HL-60/S4 treated with phorbol 12-myristate 13-acetate at 8.2 ng/mL for 4 days and 3 days (cell line): Measurements from ENCODE around the gene PCDH7.

Experiments
- in situ Hi-C: fragments of 300-500 bp; cut with MboI; formaldehyde crosslinking; loops from 2 replicates; pipeline ENCODE4 v1.15.0; 2022; ENCODE audit warnings: low sequenced_read_pairs

PCDH7 gene

DNA sequence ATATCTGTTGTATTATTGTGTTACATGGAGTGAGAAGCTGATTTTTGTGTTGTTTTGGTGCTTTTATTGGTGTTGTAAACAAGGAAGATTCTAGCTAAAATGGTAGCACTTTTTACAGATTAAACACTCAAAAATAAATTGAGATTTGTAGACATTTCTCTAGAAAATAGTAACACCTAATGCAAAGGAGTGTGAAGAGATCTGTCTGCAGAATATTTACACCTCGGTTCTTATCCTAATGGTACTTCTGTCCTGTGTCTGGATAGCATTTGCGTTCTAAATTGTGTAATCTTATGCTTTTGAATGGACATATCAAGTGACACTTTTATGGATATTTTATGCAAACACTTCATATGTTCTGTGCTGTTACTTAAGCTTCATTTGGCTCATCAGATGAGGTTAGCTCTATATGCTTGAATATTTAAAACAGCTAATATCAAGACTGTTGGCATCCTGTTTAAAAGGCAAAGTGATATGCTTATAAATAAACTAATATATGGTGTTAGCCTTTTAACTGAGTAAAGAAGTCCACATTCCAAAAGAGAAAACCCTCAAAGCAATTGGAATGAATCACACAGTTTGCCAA is 6.0 kb downstream of the PCDH7 start:
- in situ Hi-C loops, result no loop called here

DNA sequence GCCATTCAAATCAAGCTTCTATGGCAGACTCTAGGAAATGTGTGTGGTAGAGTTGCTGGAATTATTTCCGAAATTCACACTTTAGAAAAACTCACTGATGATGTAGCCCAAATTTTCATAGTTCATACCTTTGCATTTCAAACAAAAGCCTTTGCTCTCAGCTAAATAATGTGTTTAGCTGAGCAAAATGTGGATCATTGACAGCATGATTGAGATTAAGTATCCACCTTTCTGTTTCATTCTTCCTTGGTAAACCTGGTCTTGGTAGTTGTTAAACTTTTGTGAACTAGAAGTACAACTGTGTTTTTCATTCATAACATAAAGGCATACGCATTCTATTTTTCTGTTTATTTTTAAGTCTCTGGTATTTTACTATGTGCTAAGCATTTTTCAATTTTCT is 7.2 kb downstream of the PCDH7 start:
- in situ Hi-C loops, result no loop called here

DNA sequence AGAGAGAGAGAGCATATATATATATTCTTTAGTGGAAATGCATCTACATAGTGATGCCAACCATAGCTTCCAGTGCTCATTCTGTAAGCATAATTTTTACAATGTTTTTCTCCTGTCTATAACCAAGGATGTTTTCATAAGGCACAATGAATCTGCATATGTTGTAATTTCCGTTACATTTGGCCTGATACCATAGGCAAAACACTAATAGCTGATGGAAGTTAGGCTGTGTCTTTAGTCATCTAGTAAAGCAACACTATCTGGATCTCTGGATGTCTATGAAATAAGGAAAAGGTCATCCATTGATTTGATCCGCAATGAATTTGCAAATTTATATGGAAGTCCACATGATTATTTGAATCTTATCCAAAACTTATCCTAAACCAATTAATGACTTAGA is 8.1 kb downstream of the PCDH7 start:
- in situ Hi-C loops, result no loop called here

DNA sequence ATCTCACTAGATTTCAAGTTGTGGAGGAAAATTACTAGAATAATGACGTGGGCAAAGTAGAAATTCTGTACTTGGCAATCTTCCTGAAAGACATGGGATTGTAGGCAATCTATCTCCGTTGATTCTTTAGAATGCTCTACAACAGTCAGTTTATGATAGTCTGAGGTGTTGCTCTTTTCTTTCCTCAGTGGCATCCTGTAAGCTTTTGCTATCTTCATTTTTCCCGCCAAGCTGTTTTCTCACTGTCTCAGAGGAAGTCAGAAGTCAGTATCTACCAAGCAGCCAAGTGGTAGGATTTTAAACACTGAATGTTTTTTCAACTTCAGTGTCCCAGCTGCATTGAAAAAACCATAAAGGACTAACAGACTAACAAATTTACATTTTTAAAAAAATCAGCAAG is 23.7 kb downstream of the PCDH7 start:
- in situ Hi-C loops, result no loop called here

DNA sequence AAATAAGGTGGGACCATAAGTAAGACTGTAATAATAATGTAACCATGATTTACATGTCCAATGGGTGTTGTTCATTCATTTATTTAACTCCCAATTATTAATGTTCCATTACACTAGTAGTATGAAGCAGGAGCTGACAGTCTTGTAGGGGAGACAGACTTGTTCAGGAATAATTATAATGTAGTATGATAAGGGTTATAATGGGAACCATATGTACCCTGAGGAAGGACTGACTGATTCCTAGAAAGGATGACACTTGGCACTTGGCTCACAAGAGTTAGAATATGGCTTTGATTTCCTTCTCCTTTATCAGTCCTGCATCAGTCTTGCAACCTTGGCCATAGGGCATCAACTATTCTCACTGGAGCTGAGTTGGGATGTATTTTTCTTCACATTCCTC is 24.2 kb downstream of the PCDH7 start:
- in situ Hi-C loops, result no loop called here

DNA sequence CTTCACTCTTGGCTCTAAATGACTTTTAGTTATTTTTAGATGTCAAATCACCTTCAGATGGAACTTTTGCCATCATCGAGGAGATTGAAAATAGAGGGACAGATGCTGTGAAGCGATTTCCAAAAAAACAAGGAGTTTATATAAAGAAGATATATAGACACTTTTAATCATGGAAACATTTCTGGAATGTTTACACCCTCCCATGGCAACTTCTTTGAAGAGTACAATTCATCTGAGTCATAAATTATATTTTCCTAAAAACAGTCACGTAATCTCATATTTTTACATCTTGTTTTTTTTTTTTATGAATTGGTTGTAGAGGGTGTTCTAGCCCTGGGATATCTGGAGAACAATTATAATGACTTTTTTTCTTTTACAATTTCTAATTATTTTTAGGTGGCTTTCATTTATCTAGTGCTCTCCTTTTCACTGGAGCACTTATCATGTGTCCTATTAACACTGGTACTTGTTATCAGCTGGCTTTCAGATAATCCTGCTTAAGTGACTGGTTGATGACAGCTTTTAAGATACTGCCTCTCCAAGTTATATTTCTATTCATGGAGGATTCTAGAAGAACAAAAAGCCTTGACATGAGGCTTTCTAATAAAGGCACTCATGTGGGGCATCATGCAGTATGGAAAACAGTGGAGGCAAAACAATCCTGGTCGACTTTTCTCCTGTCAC is 24.9 kb downstream of the PCDH7 start:
- in situ Hi-C loops, result no loop called here

DNA sequence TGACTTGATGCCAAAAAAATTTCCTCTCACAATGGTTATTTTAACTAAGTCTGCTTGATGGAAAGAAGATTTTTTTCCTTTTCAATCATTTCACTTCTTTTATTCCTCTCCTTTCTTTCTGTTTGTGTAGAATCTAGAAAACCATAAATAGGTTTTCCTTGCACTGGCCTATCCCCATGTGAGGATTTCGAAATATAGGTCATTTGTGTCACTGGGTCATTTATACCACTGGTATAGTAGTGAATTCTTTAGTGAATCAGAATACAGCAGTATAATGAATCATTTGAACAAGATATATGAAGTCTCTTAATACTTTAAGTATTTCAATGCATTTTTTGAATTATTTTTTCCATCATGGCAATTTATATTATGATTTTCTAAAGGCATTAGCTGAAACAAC is 26.6 kb downstream of the PCDH7 start:
- in situ Hi-C loops, result no loop called here

DNA sequence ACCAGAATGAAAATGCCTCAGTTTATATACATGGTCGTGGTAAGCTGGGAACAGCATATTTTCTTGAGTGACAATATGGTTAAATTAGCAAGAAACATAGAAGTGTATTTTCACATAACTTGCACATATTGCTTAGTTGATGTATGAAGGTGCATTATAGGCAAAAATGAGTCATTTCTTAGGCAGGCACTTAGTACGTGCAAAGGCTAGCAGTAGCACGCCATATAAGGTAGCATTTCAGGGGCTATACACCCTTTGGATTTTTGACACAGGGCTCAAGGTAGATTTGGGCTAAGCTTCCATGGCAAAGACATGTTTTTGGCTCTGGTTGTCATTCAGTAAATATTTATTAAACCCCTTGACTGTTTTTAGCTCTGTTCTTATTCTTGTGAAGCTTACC is 33.1 kb downstream of the PCDH7 start:
- in situ Hi-C loops, result no loop called here

DNA sequence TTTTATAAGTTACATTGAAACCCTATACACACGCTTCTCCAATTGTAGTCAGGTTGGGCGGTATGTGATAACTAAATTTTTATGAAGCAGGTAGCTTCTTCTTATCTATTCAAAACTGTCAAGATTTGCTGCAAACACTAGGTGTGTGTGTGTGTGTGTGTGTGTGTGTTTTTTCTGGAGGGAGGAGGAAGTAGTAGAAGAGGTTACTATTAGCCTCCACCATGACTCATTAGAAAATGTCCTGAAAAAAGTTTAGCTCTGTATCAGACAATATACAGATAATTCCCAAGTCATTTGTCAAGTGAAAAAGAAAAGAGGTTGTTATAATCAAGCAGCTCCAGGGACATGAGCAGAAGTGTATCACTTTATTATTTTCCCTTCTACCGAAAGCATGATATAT is 33.9 kb downstream of the PCDH7 start:
- in situ Hi-C loops, result no loop called here

DNA sequence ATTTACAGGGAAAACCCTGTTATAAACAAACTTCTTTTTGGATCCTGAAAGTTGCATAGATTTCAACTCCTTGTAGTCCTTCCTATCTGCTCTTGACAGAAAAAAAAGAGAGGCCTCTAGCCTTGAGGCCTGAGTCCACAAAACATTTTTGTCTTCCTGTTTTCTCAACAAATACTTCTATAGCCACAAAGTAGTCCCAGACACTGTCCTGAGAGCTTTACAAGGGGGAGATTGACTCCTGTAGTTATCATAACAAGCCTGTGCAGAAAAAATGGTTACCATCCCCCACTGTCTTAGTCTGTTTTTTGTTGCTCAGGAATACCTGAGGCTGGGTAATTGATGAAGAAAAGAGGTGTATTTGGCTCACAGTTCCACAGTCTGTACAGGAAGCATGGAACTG is 35.2 kb downstream of the PCDH7 start:
- in situ Hi-C loops, result no loop called here

DNA sequence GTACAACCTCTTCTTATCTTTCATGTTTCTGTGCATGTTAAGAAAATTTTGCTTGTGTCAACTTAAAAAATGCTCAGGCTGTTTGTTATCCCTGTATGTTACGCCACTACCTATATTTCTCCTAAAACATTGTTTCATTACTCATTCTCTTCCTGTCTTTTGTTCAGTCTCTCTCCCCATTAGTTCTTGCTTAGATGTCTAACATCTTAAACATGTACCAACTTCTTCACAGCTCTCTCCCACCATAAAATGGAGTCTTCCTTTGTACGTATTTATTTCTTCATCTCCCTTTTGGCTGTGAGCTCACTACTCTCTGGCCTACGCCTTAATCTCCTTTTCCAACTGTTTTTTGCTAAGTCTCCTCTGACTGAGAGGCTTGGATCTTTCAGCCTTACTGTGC is 36.4 kb downstream of the PCDH7 start:
- in situ Hi-C loops, result no loop called here

DNA sequence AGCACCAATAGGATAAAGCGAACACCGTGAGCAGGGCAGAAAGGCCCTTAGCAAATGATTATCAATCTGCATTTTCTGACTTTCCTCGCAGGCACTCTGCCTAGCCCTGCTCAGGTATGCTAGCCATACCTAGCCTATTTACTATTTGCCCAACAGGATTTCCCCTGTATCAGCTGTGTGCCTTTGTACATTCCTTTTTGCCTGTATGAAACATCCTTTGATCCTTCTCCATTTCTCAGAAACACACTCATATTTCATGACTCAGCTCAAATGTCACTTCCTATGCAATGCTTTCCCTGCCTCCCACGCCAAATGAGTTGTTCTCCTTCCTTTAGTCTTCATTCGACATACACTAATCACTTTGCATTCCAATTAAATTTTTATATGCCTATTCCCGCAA is 37.2 kb downstream of the PCDH7 start:
- in situ Hi-C loops, result no loop called here

DNA sequence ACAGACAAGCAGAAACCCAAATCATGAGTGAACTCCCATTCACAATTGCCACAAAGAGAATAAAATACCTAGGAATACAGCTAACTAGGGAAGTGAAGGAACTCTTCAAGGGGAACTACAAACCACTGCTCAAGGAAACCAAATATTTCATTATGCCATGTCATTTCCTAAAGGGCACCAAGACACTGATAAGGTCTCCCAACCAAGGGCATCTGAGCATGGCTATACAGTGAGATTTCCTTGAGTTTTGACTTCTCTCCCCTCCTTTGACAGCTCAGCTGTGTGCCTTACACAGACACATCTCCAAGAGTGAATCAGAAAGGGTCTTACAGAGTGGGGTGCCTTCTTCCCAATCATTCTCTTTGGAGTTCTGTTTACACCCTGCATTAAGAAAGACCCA is 40.4 kb downstream of the PCDH7 start:
- in situ Hi-C loops, result no loop called here

DNA sequence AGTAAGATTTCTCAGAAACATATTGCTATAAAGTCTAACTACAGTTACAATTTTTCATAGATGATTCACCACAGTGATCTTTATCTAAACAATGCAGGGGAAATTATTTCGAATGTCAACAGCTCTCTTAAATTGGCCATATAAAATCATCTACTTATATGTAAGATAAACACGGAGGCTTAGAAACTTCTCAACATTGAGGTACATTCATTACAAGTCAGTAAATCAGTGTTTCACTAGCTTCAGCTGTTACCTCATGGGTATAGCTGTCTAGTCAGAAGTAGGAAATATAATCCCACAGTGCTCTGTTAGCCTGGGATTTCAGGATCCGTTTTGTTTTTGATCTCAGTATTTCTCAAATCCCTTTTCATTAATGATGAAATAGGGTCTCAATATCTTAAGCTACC is 43.2 kb downstream of the PCDH7 start:
- in situ Hi-C loops, result no loop called here

DNA sequence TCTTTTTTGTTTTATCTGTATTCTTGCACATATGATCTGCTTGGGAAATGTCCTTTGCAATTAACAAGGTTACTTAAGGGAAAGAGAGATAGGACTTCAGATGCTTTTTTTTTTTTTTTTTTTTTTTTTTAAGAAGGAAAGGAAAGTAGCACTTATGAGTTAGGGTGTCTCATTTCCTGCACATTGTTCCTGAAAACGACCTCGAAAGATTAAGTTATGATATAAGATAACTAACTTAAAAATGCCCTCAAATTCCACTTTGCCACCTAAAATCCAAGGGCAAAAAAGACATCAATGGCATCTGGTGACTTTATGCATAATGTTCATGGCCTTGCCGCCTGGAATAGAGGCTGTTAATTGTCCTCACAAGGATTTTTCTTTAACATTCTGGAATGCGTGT is 44.9 kb downstream of the PCDH7 start:
- in situ Hi-C loops, result no loop called here

DNA sequence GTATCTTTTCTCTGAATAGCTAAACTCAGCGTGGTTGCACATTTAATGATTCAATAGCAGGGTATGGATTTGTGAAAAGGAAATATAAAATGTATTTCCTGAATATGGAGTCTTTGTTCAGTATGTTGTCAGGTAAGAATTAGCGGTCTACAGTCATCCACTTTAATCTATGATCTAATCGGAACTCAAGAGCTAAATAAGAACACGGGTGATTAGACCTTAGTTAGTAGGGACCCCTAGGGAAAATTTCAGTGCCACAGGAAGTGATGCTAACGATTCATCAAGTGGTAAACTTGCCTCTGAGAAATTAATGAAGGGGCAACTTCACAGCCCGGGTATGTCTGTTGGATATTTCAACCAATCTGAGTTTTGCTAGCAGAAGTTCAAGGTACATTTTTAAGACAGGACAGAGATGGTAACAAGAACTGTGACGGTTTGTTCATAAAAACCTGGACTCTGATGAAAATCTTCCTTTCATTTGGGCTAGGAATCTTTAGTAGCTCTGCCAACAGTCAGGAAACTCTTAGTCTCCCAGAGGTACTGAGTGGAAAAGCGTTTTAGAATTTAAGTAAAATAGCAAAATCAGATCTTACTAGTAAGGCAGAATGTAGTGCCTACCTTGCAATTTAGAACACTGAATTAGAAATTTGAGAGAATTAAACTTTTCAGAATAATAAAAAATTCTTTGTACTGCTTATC is 47.1 kb downstream of the PCDH7 start:
- in situ Hi-C loops, result no loop called here

DNA sequence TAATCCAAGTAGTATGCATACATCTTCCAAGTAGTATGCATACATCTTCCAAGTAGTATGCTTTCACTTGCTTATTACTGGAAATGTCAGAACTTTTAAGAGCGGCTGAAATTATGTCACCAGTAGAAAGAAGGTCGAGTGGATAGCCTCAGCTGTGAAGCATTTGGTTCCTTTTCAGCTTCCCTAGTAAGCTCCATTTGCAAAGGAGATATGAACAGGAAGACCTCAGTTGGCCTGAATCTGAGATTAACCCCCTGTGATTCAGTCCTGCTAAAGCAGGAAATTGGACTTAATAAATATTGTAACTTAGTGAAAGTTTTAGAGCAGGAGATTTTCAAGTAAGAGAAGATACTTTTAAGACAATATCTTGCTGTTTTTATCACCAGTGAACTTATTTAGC is 48.1 kb downstream of the PCDH7 start:
- in situ Hi-C loops, result no loop called here

DNA sequence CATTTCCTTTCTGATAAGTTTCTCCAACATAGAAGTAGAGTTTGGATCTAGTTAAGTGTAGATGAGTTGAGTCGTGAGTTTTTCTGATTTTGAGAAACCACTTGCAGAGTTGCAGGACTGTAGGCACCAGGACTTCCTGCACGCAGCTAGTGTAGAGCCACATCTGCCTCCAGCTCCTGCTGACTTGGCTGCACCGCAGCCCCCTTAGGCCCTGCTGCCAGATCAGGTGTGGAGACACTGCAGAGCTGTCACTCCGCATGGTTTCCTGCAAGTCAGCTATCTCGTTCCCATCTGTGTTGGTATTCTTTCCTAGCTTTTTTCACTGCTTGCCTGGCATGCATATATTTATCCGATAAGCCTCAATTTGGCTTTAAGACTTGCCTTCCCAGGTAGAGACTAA is 48.9 kb downstream of the PCDH7 start:
- in situ Hi-C loops, result no loop called here

DNA sequence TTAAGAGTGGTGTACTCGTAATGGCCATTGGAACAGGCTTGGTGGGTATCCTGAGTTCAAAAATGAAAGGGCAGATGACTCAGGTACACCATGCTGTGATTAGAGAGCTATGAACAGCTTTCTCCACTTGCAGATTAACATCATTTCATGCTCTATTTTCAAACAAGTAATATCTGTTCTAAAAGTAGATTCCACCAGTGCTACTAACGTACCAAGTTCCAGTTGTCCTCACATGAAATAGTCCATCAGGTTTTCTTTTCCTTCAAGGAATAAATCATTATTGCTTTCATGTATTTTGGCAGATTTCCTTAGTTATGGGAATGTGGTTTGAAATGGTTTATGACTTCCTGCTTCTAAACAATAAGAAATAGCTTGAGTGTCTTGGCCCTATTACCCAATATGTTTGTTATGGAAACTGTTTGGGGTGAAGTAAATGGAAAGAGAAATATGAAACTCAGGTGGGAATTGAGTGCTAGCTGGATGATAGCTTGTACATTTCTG is 49.9 kb downstream of the PCDH7 start:
- in situ Hi-C loops, result no loop called here

DNA sequence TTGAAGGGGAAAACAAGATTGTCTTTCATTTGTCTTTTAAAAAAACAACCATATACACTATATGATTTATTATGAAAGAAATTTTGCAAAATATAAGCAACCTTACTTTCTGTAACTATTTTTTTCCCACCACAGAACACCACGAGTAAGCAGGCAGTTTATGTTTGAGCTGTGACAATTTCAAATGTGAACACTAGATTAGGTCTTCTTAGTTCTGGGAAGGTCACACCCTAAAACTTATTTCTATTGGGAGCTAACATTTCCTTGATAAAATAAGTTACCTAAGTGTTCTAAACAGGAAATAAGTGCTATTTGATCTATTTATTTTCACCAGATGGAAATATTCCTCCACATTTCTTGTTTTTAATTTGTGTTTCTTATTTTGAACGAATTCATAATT is 50.6 kb downstream of the PCDH7 start:
- in situ Hi-C loops, result no loop called here

DNA sequence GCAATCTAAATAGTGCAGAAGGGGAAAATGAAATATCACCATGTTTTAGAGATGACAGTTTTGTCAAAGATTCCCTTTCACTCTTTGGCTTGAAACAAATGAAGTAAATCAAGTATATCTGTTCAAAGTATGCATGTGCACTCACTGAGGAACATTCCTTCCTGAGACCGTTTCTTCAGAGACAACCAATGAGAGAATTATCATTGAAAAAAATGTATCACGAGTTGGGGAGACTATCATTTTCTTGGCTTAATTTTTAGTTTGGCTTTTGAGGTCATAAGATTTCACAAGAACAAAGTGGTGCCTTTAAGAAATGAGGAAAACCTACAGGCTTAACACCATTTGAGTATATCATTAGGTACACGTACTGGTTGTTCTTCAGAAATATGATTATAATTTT is 56.3 kb downstream of the PCDH7 start:
- in situ Hi-C loops, result no loop called here

DNA sequence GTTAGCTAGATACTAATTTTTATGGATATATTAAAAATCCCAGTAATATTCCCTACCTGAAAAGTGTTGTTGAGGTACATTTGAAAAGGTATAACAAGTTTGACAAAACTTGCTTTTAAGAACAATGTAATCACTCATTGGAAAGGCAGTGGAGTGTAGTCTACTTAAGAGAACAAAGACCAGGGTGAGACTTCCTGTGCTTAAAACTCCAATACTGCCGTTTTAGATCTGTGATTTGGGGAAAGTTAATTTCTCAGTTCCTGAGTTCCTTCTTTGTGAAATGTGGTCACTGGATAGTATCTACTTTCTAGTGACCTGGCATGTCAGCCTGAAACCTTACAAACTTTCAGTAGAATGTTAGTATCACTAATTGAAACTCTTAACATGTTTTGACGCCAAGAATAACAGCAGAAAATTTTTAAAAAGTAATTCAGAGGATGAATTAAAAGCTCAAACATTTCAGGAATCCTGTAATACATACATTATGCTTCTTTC is 56.8 kb downstream of the PCDH7 start:
- in situ Hi-C loops, result no loop called here
